ENCODE measurements around the gene CORO2B. TPM values are rescaled to one million over a fixed set of nuclear protein-coding genes. Genes with fewer than 3 reads are reported as not detected.

Gene CORO2B
- total RNA-seq, 1 donor from 2014 or later: 3.2 TPM

DNA sequence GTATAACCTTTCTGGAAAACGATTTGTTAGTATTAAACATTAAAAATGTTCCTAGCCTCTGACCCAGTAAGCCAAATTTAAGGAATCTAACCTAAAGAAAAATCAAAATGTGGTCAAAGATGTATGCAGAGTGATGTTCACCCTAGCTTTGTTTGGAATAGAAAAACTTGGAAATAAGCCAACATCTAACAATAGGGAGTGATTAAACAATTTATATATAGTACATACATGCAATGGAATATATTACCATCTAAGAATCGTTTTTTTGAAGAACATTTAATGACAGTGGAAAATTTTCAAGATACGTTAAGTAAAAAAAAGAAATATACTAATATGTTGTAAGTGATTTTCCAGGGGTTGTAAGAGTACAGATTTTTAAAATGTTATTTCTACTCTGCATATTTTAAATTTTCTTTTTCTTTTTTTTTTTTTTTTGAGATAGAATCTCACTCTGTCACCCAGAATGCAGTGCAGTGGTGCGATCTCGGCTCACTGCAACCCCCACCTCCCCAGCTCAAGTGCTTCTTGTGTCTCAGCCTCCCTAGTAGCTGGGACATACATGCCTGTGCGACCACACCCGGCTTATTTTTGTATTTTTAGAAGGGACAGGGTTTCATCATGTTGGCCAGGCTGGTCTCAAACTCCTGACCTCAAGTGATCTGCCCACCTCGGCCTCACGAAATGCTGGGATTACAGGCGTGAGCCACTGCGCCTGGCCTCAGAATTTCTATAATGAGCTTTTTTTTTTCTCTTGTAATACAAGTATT is 187.0 kb downstream of the CORO2B start:
- DNase-seq (ENCODE audit: low read depth): peak; percentile 41

GRCh38 chr15:68767833-68768232 is 189.0 kb downstream of the CORO2B start:
- no peak for DNase-seq (ENCODE audit: low read depth)

DNA sequence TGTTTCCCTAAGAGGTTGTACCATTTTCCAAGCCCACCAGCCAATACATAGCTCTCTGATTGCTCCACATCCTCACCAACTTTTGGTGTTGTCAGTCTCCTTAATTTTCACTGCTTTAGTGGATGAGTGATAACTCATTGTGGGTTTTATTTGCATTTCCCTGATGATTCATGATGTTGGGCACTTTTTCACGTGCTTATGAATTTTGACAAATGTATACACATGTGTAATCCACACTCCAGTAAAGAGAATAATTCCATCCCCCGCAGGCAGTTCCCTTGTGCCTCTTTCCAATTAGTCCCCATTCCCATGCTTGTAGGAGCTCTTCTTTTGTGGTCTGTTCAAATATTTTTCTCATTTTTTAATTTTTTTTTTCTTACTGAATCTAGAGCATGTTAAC is 189.5 kb downstream of the CORO2B start:
- no peak for DNase-seq (ENCODE audit: low read depth)

GRCh38 chr15:68769702-68770101 is 190.9 kb downstream of the CORO2B start:
- no peak for DNase-seq (ENCODE audit: low read depth)

DNA sequence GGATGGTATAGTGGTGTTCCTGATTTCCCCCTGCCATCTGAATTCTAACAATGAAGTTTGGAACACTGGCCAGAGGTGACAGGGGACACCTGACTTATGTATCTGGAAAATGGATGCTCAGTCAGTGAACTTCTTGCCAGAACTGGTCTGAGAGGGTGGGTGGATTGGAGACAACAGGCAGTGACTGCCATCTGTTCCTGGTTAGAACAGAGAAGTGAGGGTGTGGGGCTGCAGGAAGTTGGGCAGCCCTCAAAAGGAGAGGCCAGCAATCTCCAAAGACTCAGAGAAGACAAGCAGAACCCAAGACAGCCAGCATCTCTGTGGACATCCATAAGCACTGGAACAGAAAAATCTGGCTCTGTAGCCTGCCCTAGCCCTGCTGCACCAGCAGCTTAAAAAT is 191.4 kb downstream of the CORO2B start:
- peak; percentile 25 for DNase-seq (ENCODE audit: low read depth)

- no peak for DNase-seq (ENCODE audit: low read depth)
Observed at GRCh38 chr15:68773036-68773435, 194.2 kb downstream of the CORO2B start.

- no peak for DNase-seq (ENCODE audit: low read depth)
Observed at GRCh38 chr15:68774120-68774519, 195.3 kb downstream of the CORO2B start.

- peak; percentile 47 for DNase-seq (ENCODE audit: low read depth)
Observed at GRCh38 chr15:68774521-68775235, 195.9 kb downstream of the CORO2B start.

GRCh38 chr15:68775236-68775577 is 196.4 kb downstream of the CORO2B start:
- no peak for DNase-seq (ENCODE audit: low read depth)

DNA sequence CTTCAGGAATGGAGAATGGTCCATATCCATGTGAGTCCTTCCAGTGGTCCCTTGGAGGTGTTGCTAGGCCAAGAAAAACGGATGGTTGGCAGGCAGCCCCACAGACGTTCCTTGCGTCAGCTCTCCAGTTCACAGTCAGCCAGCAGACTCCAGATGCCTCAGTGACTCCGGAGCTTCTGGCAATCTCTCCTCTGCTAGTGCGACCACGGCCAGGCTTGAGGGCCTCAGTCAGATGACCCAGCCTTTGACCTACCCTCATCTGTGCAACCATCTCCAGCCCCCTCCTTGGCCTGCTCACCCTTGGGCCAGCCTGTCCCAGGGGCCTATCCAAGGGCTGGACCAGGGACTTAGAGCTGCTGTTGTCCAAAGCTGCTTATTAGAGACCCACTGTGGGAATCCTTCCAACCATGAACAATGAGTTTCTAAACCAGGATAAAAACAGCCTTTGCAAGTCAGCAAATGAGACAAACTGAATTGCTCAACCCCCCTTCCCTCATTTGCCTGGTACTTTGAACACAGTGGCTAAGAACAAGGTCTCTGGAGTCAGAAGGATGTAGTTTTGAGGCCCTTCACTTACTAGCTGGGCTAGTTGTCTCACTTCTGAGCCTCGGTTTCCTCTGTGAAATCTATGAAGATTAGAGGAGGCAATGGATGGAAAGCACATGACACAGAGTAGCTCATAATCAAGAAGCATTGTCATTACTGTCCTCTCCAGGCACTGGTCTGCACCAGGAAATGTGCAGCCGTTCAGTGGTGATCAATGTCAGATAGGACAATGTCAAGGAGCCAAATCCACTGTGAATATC is 197.1 kb downstream of the CORO2B start:
- DNase-seq (ENCODE audit: low read depth): no peak

GRCh38 chr15:68776477-68777270 is 197.9 kb downstream of the CORO2B start:
- no peak for DNase-seq (ENCODE audit: low read depth)

Other genes with a start within 250 kb of the CORO2B start
- gene ITGA11, start 146.8 kb upstream of the CORO2B start, total RNA-seq: 29.2 and 33.5 TPM in 2 replicates
- gene ANP32A, start 241.9 kb downstream of the CORO2B start, total RNA-seq: 44.4 and 55.4 TPM in 2 replicates